GM12891 (cell line): ENCODE measurements around the gene ILDR2.

Experiments used
- PAX5 ChIP-seq: IDR thresholded peaks from 2 replicates; pipeline ENCODE4 v1.6.1; 2011; ENCODE audit warnings: low read length, moderate library complexity, mild to moderate bottlenecking; ENCODE audit not compliant: insufficient read depth, severe bottlenecking
- POLR2A ChIP-seq: IDR thresholded peaks from 2 replicates; pipeline ENCODE4 v1.6.1; 2011; ENCODE audit warnings: low read depth, low read length, control low read depth
- POLR2AphosphoS5 ChIP-seq: IDR thresholded peaks from 2 replicates; pipeline ENCODE4 v1.6.1; 2011; ENCODE audit warnings: low read depth, low read length, control low read depth
- TAF1 ChIP-seq: IDR thresholded peaks from 2 replicates; pipeline ENCODE4 v1.6.1; 2011; ENCODE audit warnings: low read depth, low read length, control low read depth

DNA sequence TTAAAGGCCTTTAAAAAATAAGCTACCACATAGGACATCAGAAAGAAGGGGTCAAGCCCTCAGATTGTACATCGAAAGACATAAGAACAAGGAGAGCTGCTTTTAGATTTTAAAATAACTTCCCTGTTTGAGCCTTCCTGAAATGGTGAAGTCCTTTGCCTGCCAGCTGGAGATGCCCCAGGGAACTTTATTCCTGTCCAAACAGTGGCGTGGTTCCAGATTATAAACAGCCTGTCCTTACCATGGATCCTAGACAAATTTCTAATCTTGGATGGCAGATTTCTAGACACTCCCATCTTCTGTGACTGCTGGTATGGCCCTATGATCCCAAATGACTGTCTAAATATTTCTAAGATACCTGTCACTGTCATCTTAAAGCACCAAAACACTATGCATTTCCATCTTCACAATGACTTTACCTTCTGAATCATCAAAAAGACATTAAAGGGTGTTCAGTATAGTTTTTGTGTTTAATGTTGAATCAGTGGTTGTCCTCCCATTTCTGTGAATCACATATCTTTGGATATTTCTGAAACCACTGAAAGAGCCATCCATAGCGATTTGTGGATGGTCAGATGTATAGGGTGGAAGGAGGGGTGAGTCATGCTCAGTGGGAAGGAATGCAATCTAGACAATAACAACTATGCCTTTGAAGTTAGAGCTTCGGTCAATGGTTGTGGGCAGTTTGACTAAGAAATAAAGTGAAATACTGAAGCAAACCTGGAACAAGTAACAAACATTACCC is 23.2 kb downstream of the ILDR2 start:
- TF ChIP-seq POLR2AphosphoS5 (no peak), PAX5 (no peak), POLR2A (no peak), TAF1 (no peak)
